HCT116 (cell line): Measurements from ENCODE around the gene ZNF12.

Source experiments
- EZH2phosphoT487 ChIP-seq: fragments of 200-600 bp; IDR thresholded peaks from 2 replicates; pipeline ENCODE4 v1.6.1; 2018; ENCODE audit warnings: antibody characterized with exemption, borderline replicate concordance
- JUND ChIP-seq: IDR thresholded peaks from 2 replicates; pipeline ENCODE4 v1.6.1; 2012
- POLR2A ChIP-seq: IDR thresholded peaks from 2 replicates; pipeline ENCODE4 v1.7.0; 2011; ENCODE audit warnings: borderline replicate concordance; ENCODE audit not compliant: insufficient read depth, insufficient read length; ENCODE audit errors: extremely low read depth
- POLR2AphosphoS5 ChIP-seq: IDR thresholded peaks from 2 replicates; pipeline ENCODE4 v1.6.1; 2011; ENCODE audit warnings: mild to moderate bottlenecking, low read depth, low read length, moderate library complexity
- RAD21 ChIP-seq: IDR thresholded peaks from 2 replicates; pipeline ENCODE4 v1.6.1; 2012; ENCODE audit warnings: low read depth, mild to moderate bottlenecking
- TF ChIP-seq, protein P1 (sequence below), 3 experiments: fragments of 200-600 bp in 1 of 3; sonication (generic) in 1 of 3; IDR thresholded peaks in 2 of 3; conservative IDR thresholded peaks in 1 of 3; 2 replicates each; pipeline ENCODE4 v1.5.1; 2012 to 2017; ENCODE audit warnings: low read depth in 2 of 3, low read length in 2 of 3, antibody characterized with exemption in 1 of 3, borderline replicate concordance in 1 of 3, control low read depth in 1 of 3, mild to moderate bottlenecking in 1 of 3, mixed read lengths in 1 of 3, mixed run types in 1 of 3, moderate library complexity in 1 of 3; ENCODE audit not compliant: insufficient read depth in 1 of 3
- TF ChIP-seq, protein P2 (sequence below): IDR thresholded peaks from 2 replicates; pipeline ENCODE4 v1.6.1; 2012

DNA sequence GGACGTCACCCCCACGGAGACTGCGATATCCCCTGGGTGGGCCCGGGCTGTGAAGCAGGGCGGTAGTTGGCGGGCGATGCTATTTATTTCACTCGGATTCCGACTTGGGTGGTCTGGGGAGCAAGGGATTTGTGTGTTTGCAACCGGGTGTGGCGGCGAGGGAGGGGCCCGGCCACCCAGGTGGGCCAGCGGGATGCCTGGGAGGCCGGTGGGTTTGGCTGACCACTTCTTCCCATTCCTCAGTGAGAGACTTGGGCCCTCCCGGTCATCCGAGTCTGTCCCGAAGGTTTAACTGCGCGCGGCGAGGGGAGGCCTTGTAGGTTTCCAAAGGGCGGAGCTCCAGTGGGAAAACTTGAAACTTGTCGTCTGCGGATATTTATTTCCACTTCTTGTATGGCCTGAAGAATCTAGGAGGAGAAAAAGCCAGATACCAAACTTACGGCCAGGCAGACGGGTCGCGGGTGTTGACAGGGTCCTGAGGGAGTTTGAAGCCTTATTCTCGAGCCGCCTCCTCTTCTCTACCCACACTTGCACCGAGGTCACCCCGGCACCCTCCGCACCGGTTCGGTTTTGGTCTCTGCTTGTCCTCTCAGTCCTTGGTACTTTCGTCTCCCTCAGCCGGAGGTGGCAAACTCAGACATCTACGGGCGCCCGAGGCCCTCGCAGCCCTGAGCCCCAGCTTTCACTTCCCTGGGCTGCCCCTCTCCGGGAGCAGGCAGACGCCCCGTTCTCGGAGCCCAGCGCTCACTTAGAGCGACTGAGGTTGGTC is 51.7 kb downstream of the ZNF12 start:
- TF ChIP-seq POLR2A: no peak
- no peak for TF ChIP-seq EZH2phosphoT487
- no peak for TF ChIP-seq POLR2AphosphoS5
- TF ChIP-seq, protein P1, sequence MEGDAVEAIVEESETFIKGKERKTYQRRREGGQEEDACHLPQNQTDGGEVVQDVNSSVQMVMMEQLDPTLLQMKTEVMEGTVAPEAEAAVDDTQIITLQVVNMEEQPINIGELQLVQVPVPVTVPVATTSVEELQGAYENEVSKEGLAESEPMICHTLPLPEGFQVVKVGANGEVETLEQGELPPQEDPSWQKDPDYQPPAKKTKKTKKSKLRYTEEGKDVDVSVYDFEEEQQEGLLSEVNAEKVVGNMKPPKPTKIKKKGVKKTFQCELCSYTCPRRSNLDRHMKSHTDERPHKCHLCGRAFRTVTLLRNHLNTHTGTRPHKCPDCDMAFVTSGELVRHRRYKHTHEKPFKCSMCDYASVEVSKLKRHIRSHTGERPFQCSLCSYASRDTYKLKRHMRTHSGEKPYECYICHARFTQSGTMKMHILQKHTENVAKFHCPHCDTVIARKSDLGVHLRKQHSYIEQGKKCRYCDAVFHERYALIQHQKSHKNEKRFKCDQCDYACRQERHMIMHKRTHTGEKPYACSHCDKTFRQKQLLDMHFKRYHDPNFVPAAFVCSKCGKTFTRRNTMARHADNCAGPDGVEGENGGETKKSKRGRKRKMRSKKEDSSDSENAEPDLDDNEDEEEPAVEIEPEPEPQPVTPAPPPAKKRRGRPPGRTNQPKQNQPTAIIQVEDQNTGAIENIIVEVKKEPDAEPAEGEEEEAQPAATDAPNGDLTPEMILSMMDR (IDR thresholded peaks at IDR 0.05 in 2 of 3, conservative IDR thresholded peaks at IDR 0.05 in 1 of 3; ENCODE audit: borderline replicate concordance in 1 of 3, insufficient read depth in 1 of 3, low read depth in 2 of 3, low read length in 2 of 3): no peak
- no peak for TF ChIP-seq RAD21
- TF ChIP-seq JUND: no peak
- TF ChIP-seq, protein P2, sequence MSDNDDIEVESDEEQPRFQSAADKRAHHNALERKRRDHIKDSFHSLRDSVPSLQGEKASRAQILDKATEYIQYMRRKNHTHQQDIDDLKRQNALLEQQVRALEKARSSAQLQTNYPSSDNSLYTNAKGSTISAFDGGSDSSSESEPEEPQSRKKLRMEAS: no peak
